IMR-90 (cell line): ENCODE data around the gene PRKAG2. TPM values are rescaled to one million over a fixed set of nuclear protein-coding genes. Genes with fewer than 3 reads are reported as not detected.

Experiments
- ATAC-seq: fragments of 200-7000 bp; cut with Tn5 transposase; 2 replicates; pipeline ENCODE4 v1.9.1; 2020; ENCODE audit warnings: low read depth, mild to moderate bottlenecking, moderate library complexity
- BruUV-seq: library from RNA; stranded (reverse); fragments of 400-500 nt; replicated peaks from 2 replicates; lab custom pipeline; 2021; lab: Mats Ljungman, UMichigan
- CTCF ChIA-PET: fragments of 300-600 bp; formaldehyde crosslinking; extraction: SDS; loops from one replicate; lab custom pipeline; 2021; ENCODE audit warnings: antibody characterized with exemption; lab: Yijun Ruan, JAX
- POLR2A ChIA-PET: fragments of 300-600 bp; sonication (Branson Sonifier 250); formaldehyde crosslinking; loops from one replicate; lab custom pipeline; 2022; ENCODE audit warnings: antibody characterized with exemption; ENCODE audit not compliant: unreplicated experiment; lab: Charles Lee
- DNase-seq: peaks from one replicate; pipeline ENCODE4 v3.0.0; 2013
- H2AFZ ChIP-seq: replicated peaks from 2 replicates; pipeline ENCODE3; 2013; ENCODE audit warnings: low read length, mild to moderate bottlenecking; ENCODE audit not compliant: poor library complexity
- H2AK5ac ChIP-seq: 2 replicates; pipeline ENCODE4 v1.6.1; 2013; ENCODE audit warnings: low read depth, low read length, inconsistent platforms
- H2AK9ac ChIP-seq: replicated peaks from 2 replicates; pipeline ENCODE3; 2013; ENCODE audit warnings: mild to moderate bottlenecking, low read depth, low read length, moderate library complexity; ENCODE audit not compliant: poor library complexity
- H2BK120ac ChIP-seq: 2 replicates; pipeline ENCODE4 v1.6.1; 2013; ENCODE audit warnings: low read depth, low read length, inconsistent platforms
- H2BK15ac ChIP-seq: 3 replicates; pipeline ENCODE4 v1.6.1; 2013; ENCODE audit warnings: low read depth, low read length, inconsistent platforms
- H2BK20ac ChIP-seq: 2 replicates; pipeline ENCODE4 v1.6.1; 2013; ENCODE audit warnings: low read depth, mild to moderate bottlenecking, inconsistent platforms, low read length, moderate library complexity
- H2BK5ac ChIP-seq: 2 replicates; pipeline ENCODE4 v1.6.1; 2013; ENCODE audit warnings: mild to moderate bottlenecking, low read depth, low read length, inconsistent platforms; ENCODE audit not compliant: poor library complexity, severe bottlenecking
- H3K14ac ChIP-seq: replicated peaks from 2 replicates; pipeline ENCODE4 v1.6.1; 2013; ENCODE audit warnings: low read depth, low read length, inconsistent platforms
- H3K18ac ChIP-seq: 2 replicates; pipeline ENCODE4 v1.6.1; 2013; ENCODE audit warnings: low read depth, low read length, control low read depth
- H3K23ac ChIP-seq: 2 replicates; pipeline ENCODE4 v1.6.1; 2013; ENCODE audit warnings: low read depth, low read length, inconsistent platforms
- H3K27ac ChIP-seq: 2 replicates; pipeline ENCODE4 v1.5.1; 2013; ENCODE audit warnings: mild to moderate bottlenecking, control low read depth, low read length; ENCODE audit not compliant: insufficient read depth
- H3K27me3 ChIP-seq: 2 replicates; pipeline ENCODE4 v1.6.1; 2013; ENCODE audit warnings: low read length; ENCODE audit not compliant: control insufficient read depth, insufficient read depth
- H3K36me3 ChIP-seq: 2 replicates; pipeline ENCODE4 v1.6.1; 2013; ENCODE audit warnings: low read length, mixed read lengths; ENCODE audit not compliant: control insufficient read depth, insufficient read depth
- H3K4ac ChIP-seq: 2 replicates; pipeline ENCODE4 v1.6.1; 2013; ENCODE audit warnings: low read depth, low read length, inconsistent platforms
- H3K4me1 ChIP-seq: 2 replicates; pipeline ENCODE4 v1.6.1; 2013; ENCODE audit warnings: low read length, mixed read lengths; ENCODE audit not compliant: control insufficient read depth, insufficient read depth
- H3K4me2 ChIP-seq: 2 replicates; pipeline ENCODE4 v1.6.1; 2013; ENCODE audit warnings: low read depth, mild to moderate bottlenecking, control low read depth, low read length, moderate library complexity
- H3K4me3 ChIP-seq: 2 replicates; pipeline ENCODE4 v1.5.1; 2013; ENCODE audit warnings: low read depth, mild to moderate bottlenecking, control low read depth, low read length, moderate library complexity; ENCODE audit not compliant: insufficient read depth
- H3K56ac ChIP-seq: 2 replicates; pipeline ENCODE4 v1.6.1; 2013; ENCODE audit warnings: low read length, inconsistent platforms; ENCODE audit not compliant: insufficient read depth; ENCODE audit errors: extremely low read depth
- H3K79me1 ChIP-seq, 2 experiments: 2 replicates each; pipeline ENCODE4 v1.6.1; 2013; ENCODE audit warnings: low read length in 2 of 2, inconsistent platforms in 1 of 2, low read depth in 1 of 2
- H3K9ac ChIP-seq: 2 replicates; pipeline ENCODE4 v1.6.1; 2013; ENCODE audit warnings: low read depth, low read length, control low read depth
- H3K9me1 ChIP-seq: 2 replicates; pipeline ENCODE4 v1.6.1; 2013; ENCODE audit warnings: low read length, inconsistent platforms; ENCODE audit not compliant: insufficient read depth
- H3K9me3 ChIP-seq: 2 replicates; pipeline ENCODE4 v1.6.1; 2013; ENCODE audit warnings: low read length; ENCODE audit not compliant: control insufficient read depth, insufficient read depth
- H4K20me1 ChIP-seq: 2 replicates; pipeline ENCODE4 v1.6.1; 2013; ENCODE audit warnings: low read length, inconsistent platforms; ENCODE audit not compliant: insufficient read depth
- H4K5ac ChIP-seq: 2 replicates; pipeline ENCODE4 v1.6.1; 2013; ENCODE audit warnings: mild to moderate bottlenecking, low read depth, low read length, control low read depth
- H4K8ac ChIP-seq, 2 experiments: 2 replicates each; pipeline ENCODE4 v1.6.1; 2013; ENCODE audit warnings: low read depth in 2 of 2, low read length in 2 of 2, control low read depth in 1 of 2, inconsistent platforms in 1 of 2
- H4K91ac ChIP-seq: 2 replicates; pipeline ENCODE4 v1.6.1; 2013; ENCODE audit warnings: low read depth, low read length, inconsistent platforms; ENCODE audit not compliant: insufficient read depth
- NFE2L2 ChIP-seq: fragments of 150-350 bp; IDR thresholded peaks from 2 replicates; pipeline ENCODE4 v1.6.1; 2016; ENCODE audit warnings: low read depth, mild to moderate bottlenecking, low read length
- RAD21 ChIP-seq: IDR thresholded peaks from 2 replicates; pipeline ENCODE4 v1.6.1; 2012; ENCODE audit warnings: low read length, improper control_type of control experiment
- RCOR1 ChIP-seq: IDR thresholded peaks from 2 replicates; pipeline ENCODE4 v1.6.1; 2012; ENCODE audit warnings: mild to moderate bottlenecking, low read length, improper control_type of control experiment; ENCODE audit not compliant: insufficient replicate concordance
- RFX5 ChIP-seq: IDR thresholded peaks from 2 replicates; pipeline ENCODE4 v1.8.0; 2012; ENCODE audit warnings: low read depth, mild to moderate bottlenecking, low read length, moderate library complexity
- WGBS, 2 experiments: methylation state at CpG; one replicate each; pipeline versions ENCODE4 v1.1.5 to v1.1.7; 2013; ENCODE audit warnings: missing lambda C conversion rate in 2 of 2; ENCODE audit not compliant: insufficient read length in 1 of 2; ENCODE audit errors: extremely low coverage in 2 of 2; 5-methylcytosine and 5-hydroxymethylcytosine counted together
- dilution Hi-C: fragments of 300-500 bp; cut with HindIII; formaldehyde crosslinking; loops from one replicate; pipeline ENCODE4 v1.14.3; 2018; ENCODE audit warnings: low sequenced_read_pairs; ENCODE audit not compliant: unreplicated experiment
- in situ Hi-C: fragments of 300-500 bp; cut with MboI; formaldehyde crosslinking; loops from 3 replicates; pipeline ENCODE4 v1.14.3; 2019; ENCODE audit warnings: low sequenced_read_pairs, inconsistent platforms, mixed read lengths
- intact Hi-C: fragments of 100-400 bp; cut with micrococcal nuclease; formaldehyde crosslinking; loops from 2 replicates; pipeline ENCODE4 v1.10.0; 2022
- polyA plus RNA-seq, 3 experiments: library from polyadenylated mRNA; depleted of rRNA; stranded (reverse); fragments of >200 nt; gene quantifications; 2 replicates each; pipeline ENCODE4 v1.2.3, GENCODE V29; 2012; ENCODE audit warnings: low replicate concordance in 1 of 3
- total RNA-seq: library from RNA; depleted of rRNA; stranded (reverse); fragments of >200 nt; gene quantifications from 2 replicates; pipeline ENCODE4 v1.2.3, GENCODE V29; 2012

Gene PRKAG2
- total and polyA plus RNA-seq, 2 of the 4 experiments (the other 2 are of a cell fraction), result 15.4 to 21.6 TPM

GRCh38 chr7:151731022-151731441 is 145.9 kb downstream of the PRKAG2 start:
- H2BK20ac ChIP-seq, result no peak overlapping the region; the same call in 1 of the 2 replicates
- TF ChIP-seq RCOR1 (no peak), NFE2L2 (no peak), RAD21 (no peak), RFX5 (no peak)
- dilution Hi-C loops, result no loop called here
- H3K79me1 ChIP-seq, result peaks cover 0 to 22% of the 10 kb centered on the region in 2 experiments; a peak in 1 of 4 replicates
- in situ Hi-C loops, result no loop called here
- H3K4me3 ChIP-seq, result no peak overlapping the region
- no peak overlapping the region for H3K23ac ChIP-seq
- no peaks in the 10 kb centered on the region for H3K27me3 ChIP-seq
- H2BK5ac ChIP-seq, result no peak overlapping the region
- H3K4ac ChIP-seq, result 0 out of 2 replicates have a peak overlapping the region, but pooled peaks have one; percentile 5
- peaks cover 21% of the 10 kb centered on the region for H3K4me1 ChIP-seq
- ATAC-seq (no peak), DNase-seq (no peak)
- no peak overlapping the region for H2AK9ac ChIP-seq
- H3K18ac ChIP-seq, result no peak overlapping the region
- H3K36me3 ChIP-seq, result no peaks in the 10 kb centered on the region
- no peak overlapping the region for H3K14ac ChIP-seq
- no peak overlapping the region for H3K4me2 ChIP-seq
- CTCF ChIA-PET, result no interaction called here
- POLR2A ChIA-PET, result no interaction called here
- H4K5ac ChIP-seq, result no peak overlapping the region
- no peak overlapping the region; the same call in 1 of the 2 replicates for H4K91ac ChIP-seq
- H2BK120ac ChIP-seq, result no peak overlapping the region
- H2AK5ac ChIP-seq, result peak overlapping the region; percentile 17; the same call in 1 of the 2 replicates
- intact Hi-C loops, result no loop called here
- no peaks in the 10 kb centered on the region for H4K20me1 ChIP-seq
- no peak overlapping the region for H3K9ac ChIP-seq
- H2AFZ ChIP-seq, result no peak overlapping the region
- no peak overlapping the region for H3K27ac ChIP-seq
- H3K9me1 ChIP-seq, result peaks cover 20% of the 10 kb centered on the region
- H4K8ac ChIP-seq, result no peak overlapping the region
- BruUV-seq, result no TSS peak
- WGBS, 2 experiments, result 90% methylated on average over 4 of the region's 8 CpGs; no CpG with 5 or more reads in 1 of the 2 experiments
- no peak overlapping the region for H3K56ac ChIP-seq
- no peaks in the 10 kb centered on the region for H3K9me3 ChIP-seq
- peak overlapping the region; percentile 61; the same call in 2 of the 3 replicates for H2BK15ac ChIP-seq
